ENCODE data around the gene FOXO3. TPM values are rescaled to one million over a fixed set of nuclear protein-coding genes. Genes with fewer than 3 reads are reported as not detected.

FOXO3 gene
- total and polyA plus RNA-seq, 7 donors = 13.8 to 84.7 (median 66.4) TPM

- no peak overlapping the region for H3K4me3 ChIP-seq
These were observed 30.5 kb downstream of the FOXO3 start for GRCh38 chr6:108591040-108591816.

GRCh38 chr6:108592371-108593337 lies 31.9 kb downstream of the FOXO3 start:
- H3K4me1 ChIP-seq = peaks cover 2 to 100% (median 98%) of the 10 kb centered on the region in 4 donors
- no peaks in the 10 kb centered on the region for H3K36me3 ChIP-seq
- no peaks in the 10 kb centered on the region for H3K27me3 ChIP-seq
- no peaks in the 10 kb centered on the region for H3K9me3 ChIP-seq
- intact Hi-C loops (cut with DNase I) = loop anchor here (5.0 kb wide), 1 partner anchor 35 kb away; no protein-coding TSS in a partner anchor
- peak overlapping the region; percentile 81 to 90 (median 86) for H3K27ac ChIP-seq
- peak; percentile 81 for DNase-seq
- TF ChIP-seq CTCF (IDR thresholded peaks at IDR 0.05) = no peak
- peak in 2 of 4 donors; percentile 74 to 90 for TF ChIP-seq EP300 (IDR thresholded peaks at IDR 0.05)
- TF ChIP-seq POLR2AphosphoS5 (IDR thresholded peaks at IDR 0.05) = peak; percentile 58 to 80 (median 70)
- no peak for TF ChIP-seq POLR2A (IDR thresholded peaks at IDR 0.05)
- 47 to 64% methylated on average over 10 of the region's 10 CpGs for WGBS, 2 donors
- no peak overlapping the region for H3K4me3 ChIP-seq

More at GRCh38 chr6:108591040-108591816, 30.5 kb downstream of the FOXO3 start:
- Histone ChIP-seq H3K27me3 (no peaks in the 10 kb centered on the region), H3K36me3 (no peaks in the 10 kb centered on the region), H3K9me3 (no peaks in the 10 kb centered on the region), H3K4me1 (peaks cover 2 to 100% (median 98%) of the 10 kb centered on the region in 4 donors), H3K27ac (peak overlapping the region; percentile 81 to 90 (median 86))
- intact Hi-C loops (cut with DNase I) = loop anchor here (2.0 to 5.0 kb wide), 2 partner anchors 34 to 64 kb away; no protein-coding TSS in a partner anchor
- no peak for DNase-seq
- peak in 3 of 4 donors; percentile 53 to 73 (median 54) for TF ChIP-seq POLR2AphosphoS5 (IDR thresholded peaks at IDR 0.05)
- no peak for TF ChIP-seq POLR2A (IDR thresholded peaks at IDR 0.05)
- no peak for TF ChIP-seq CTCF (IDR thresholded peaks at IDR 0.05)
- TF ChIP-seq EP300 (IDR thresholded peaks at IDR 0.05) = peak in 2 of 4 donors; percentile 9 to 18
- WGBS, 2 donors = 43 to 61% methylated on average over 8 of the region's 8 CpGs

DNA sequence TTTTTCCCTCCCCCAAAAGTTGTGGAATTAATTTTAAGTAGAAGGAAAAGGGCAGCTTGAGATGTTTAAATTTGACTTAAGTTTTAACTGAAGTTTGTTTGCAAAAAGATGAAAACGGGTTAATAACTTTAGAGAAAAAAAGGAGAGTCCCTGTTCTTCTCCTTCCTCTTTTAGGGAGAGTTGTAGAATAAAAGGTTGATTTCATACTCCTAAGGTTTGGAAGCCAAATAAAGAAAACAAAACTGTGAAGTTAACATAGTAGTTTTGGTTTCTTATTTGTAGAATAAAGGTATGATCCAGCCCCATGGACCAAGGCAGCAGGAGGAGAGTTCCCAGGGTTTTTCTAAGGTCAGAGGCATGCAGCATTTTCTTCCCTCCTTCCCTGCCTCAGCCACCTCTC lies 33.4 kb downstream of the FOXO3 start:
- Histone ChIP-seq H3K4me3 (no peak overlapping the region), H3K27me3 (no peaks in the 10 kb centered on the region), H3K9me3 (no peaks in the 10 kb centered on the region), H3K36me3 (no peaks in the 10 kb centered on the region), H3K27ac (peak overlapping the region; percentile 81 to 90 (median 86)), H3K4me1 (peaks cover 0 to 100% (median 98%) of the 10 kb centered on the region in 4 donors)
- 48 to 61% methylated on average over 1 of the region's 1 CpG for WGBS, 2 donors
- TF ChIP-seq CTCF (IDR thresholded peaks at IDR 0.05) = no peak
- TF ChIP-seq POLR2AphosphoS5 (IDR thresholded peaks at IDR 0.05) = no peak
- TF ChIP-seq EP300 (IDR thresholded peaks at IDR 0.05) = no peak
- no peak for TF ChIP-seq POLR2A (IDR thresholded peaks at IDR 0.05)
- intact Hi-C loops (cut with DNase I) = loop anchor here (5.0 kb wide), 1 partner anchor 37 kb away; no protein-coding TSS in a partner anchor
- no peak for DNase-seq

DNA sequence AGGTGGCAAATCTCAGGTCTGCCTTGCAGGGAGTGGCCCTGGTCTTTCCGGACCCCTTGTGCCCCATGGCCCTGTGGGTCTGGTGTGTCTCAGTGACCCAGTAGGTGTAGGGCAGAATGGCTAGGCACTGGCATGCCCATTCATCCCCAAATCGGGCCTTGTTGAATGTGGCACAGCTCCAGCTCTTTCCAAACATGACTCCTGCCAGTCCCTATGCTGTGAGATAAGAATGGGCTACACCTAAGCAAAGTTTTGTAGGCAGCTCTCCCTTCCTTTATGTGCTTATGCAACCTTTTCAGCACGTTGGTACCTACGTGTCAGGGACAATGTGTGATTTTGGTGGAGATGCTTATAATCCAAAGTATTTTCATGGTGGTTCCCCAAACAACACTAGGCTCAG lies 33.9 kb downstream of the FOXO3 start:
- intact Hi-C loops (cut with DNase I) = loop anchor here (5.0 kb wide), 1 partner anchor 37 kb away; no protein-coding TSS in a partner anchor
- TF ChIP-seq POLR2AphosphoS5 (IDR thresholded peaks at IDR 0.05) = no peak
- TF ChIP-seq CTCF (IDR thresholded peaks at IDR 0.05) = no peak
- no peak for TF ChIP-seq EP300 (IDR thresholded peaks at IDR 0.05)
- no peak for TF ChIP-seq POLR2A (IDR thresholded peaks at IDR 0.05)

More for the DNA sequence above, 33.9 kb downstream of the FOXO3 start:
- DNase-seq = no peak
- no peaks in the 10 kb centered on the region for H3K27me3 ChIP-seq
- peak overlapping the region; percentile 81 to 90 (median 86) for H3K27ac ChIP-seq
- 34 to 70% methylated on average over 4 of the region's 4 CpGs for WGBS, 2 donors
- no peaks in the 10 kb centered on the region for H3K36me3 ChIP-seq
- H3K4me1 ChIP-seq = peaks cover 0 to 100% (median 98%) of the 10 kb centered on the region in 4 donors
- H3K9me3 ChIP-seq = no peaks in the 10 kb centered on the region
- no peak overlapping the region for H3K4me3 ChIP-seq
